Measurements from ENCODE around the gene PMPCA.
A peak's percentile ranks its signal among the peaks of the same experiment; 100 is the strongest.

Gene PMPCA

GRCh38 chr9:136438548-136439480 lies 28.4 kb downstream of the PMPCA start:
- peak; percentile 7 for DNase-seq

GRCh38 chr9:136439481-136440408 lies 29.3 kb downstream of the PMPCA start, which contains the start of gene INPP5E:
TSS of gene INPP5E (minus strand) at chr9:136439845. CDS start at chr9:136439419, 426 bp downstream.
- DNase-seq, result peak; percentile 5

- DNase-seq, result no peak
Measured at GRCh38 chr9:136441191-136441680, 30.8 kb downstream of the PMPCA start.

DNA sequence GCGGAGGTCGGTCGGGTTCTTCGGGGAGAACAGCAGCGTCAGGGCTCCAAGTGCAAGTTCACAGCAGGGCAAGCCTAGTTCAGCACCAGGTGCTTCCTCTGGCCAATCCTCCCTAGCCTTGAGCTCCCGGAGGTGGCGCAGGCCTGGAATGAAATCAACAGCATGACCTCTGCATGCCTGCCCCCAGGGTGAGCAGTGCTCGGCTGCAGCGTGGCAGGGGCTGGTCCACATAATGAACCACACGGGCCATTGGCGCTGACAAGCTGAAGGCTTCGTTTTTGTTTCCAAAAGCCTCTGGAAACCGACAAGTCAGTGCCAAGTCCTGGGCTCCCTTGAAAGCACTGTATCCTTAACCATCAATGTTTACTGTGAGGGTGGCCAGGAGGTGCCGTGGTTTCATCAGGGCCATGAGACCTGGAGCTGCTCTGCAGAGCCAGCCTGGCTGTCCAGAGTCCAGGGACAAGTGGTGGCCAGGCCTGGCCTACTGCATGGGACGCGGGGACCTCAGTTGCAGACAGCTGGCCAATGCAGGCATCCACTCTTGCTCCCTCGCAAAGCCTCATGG lies 31.3 kb downstream of the PMPCA start:
- DNase-seq, result no peak

DNA sequence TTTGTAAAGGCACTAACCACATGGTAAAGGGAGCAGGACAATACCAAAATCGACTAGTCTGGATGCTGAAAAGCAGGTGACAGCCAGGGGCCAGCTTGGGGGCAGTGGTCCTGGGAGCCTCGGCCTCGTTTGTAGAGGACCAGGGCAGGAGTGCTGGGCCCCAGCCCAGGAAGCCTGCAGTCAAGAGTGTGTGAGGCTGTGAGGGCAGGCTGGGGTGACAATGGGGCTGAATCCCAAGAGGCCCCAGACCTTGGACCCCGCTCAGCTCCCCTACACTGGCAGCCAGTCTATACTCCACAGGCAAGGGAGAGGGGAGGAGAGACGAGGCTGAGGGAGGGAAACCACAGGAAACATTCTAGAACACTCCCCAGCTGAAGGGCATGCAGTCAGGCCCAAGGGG lies 31.8 kb downstream of the PMPCA start:
- no peak for DNase-seq

GRCh38 chr9:136443087-136443486 lies 32.6 kb downstream of the PMPCA start:
- DNase-seq, result no peak

- DNase-seq, result no peak
Measured at GRCh38 chr9:136443687-136444086, 33.2 kb downstream of the PMPCA start.

GRCh38 chr9:136444102-136444501 lies 33.6 kb downstream of the PMPCA start:
- no peak for DNase-seq

GRCh38 chr9:136445799-136446198 lies 35.3 kb downstream of the PMPCA start:
- DNase-seq, result no peak

- no peak for DNase-seq
Measured at GRCh38 chr9:136447173-136447778, 36.8 kb downstream of the PMPCA start.

DNA sequence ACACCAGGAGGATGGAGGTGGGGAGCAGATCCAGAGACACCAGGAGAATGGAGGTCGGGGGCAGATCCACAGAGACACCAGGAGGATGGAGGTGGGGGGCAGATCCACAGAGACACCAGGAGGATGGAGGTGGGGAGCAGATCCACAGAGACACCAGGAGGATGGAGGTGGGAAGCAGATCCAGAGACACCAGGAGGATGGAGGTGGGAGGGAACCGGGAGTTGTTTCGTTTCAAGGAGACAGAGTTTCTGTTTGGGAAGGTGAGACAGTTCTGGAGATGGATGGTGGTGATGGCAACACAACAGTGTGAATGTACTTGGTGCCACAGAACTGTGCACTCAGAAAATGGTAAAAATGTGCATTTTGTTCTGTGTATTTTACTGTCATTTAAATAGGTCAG lies 38.2 kb downstream of the PMPCA start:
- no peak for DNase-seq

DNA sequence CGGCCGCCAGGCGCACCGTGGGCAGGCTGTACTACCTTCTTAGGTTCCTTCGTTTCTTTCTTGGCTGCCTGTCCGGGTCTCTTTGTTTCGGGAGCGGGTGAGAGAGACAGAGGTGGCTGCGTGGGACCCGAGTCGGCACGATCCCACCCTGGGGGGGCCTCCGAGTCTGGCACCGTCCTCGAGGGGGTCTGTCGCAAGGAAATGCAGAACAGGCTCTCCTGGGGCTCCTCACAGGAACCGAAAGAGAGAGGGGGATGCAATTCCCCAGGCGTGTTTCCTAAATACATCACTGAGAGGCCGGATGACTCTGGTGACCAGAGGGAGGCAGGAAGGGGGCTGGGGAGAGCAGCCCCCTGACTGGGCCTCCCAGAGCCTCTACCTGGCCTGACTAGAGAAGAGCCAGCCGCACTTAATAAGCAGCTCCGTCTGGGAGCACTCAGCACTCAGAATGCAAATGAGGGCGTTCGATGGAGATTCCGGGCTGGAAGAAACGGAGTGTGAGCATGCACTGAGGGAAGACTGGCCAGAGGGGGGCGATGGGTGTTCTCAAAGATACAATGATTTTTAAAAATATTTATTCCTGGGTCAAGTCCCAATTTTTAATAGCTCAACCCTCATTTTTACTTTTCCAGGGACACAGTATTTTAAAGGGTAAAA lies 40.9 kb downstream of the PMPCA start:
- no peak for DNase-seq

DNA sequence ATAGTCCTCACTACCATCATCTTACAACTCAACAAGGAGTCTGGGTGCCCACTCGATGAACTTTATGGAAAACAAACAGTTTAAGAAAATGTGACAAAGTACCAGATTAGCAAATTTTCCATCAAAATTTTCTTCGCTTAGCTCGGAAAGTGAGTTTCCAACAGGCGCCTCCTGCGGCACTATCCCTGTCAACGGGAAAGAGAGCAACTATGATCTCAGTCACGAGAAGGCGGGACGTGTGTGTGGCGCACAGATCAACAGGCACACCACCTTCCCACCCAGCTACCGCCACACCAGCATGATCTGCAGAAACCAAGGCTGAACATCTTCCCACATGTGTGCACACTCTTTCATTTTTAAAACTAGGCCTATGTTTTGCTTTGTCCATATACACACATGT lies 42.9 kb downstream of the PMPCA start:
- no peak for DNase-seq

DNA sequence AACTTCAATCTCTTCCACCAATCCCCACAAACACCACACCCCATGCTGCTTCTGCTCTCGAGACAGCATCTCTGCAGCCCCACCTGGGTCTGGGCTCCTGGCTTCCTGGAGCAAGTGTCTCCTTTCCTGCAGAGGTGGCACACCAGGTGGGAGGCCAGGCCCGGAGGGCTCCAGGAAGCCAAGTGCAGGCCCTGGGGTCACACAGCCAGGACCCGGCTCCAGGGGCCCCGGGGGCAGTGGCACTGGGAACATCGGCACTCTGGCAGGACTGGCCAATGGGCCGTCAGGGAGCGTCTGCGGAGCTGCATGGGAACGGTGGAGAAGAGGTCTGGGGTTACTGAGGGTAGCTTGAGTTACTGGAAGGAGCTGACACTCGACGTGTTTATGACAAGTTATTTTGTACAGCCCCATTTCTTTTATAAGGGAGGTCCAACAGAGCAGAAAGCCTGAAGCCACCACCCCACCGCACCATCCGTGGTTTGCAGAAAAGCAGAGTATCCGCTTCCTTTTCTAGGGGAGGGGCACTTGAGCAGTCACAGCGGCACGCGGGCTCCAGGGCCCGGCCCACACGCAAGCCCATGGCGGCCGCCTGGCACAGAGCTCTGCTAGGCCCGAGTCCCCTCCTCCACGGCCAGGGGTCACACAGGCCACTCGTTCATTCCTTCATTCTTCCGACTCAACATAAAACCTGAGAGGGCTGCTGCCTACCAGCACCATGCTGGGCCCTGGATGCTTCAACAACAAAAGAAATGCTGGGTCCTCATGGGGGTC lies 43.8 kb downstream of the PMPCA start:
- DNase-seq, result no peak

- no peak for DNase-seq
Measured at GRCh38 chr9:136455043-136456002, 44.9 kb downstream of the PMPCA start.

- no peak for DNase-seq
Measured at GRCh38 chr9:136456258-136456657, 45.8 kb downstream of the PMPCA start.

DNA sequence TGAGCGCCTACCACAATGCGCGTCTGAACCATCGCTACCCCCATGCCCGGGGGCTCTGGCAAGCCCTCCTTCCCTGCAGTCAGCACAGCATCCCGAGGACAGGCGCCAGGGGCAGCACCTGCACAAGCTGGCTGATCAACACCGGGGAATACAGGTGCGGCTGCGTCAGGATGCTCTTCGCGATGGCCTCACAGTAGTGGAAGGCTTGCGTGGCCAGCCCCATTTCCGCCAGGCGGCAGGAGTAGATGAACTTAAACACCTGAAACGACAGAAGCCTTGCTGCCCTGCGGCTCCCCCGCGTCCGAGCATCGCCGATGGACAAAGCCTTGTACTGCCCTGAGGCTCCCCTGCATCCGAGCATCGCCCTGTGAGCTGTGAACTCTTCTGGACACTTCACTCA lies 46.9 kb downstream of the PMPCA start:
- DNase-seq, result no peak

DNA sequence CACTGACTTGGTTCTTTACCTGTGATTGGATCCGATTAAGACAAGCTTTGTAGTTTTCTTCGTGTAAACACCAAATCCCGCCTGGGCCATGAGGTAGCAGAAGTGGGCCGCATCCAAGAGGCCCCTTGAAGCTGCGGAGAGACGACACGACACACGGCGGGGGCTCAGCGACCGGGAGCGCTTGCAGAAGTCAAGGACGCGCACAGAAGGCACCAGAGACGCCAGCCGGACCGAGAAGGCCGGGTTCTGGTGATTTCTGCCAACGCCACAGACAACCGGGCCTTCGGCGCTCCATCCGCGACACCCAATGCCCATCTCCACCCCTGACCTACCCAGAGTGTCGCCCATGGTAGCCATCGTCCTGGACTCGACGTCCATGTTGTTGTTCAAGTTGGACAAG lies 49.0 kb downstream of the PMPCA start:
- DNase-seq, result no peak

DNA sequence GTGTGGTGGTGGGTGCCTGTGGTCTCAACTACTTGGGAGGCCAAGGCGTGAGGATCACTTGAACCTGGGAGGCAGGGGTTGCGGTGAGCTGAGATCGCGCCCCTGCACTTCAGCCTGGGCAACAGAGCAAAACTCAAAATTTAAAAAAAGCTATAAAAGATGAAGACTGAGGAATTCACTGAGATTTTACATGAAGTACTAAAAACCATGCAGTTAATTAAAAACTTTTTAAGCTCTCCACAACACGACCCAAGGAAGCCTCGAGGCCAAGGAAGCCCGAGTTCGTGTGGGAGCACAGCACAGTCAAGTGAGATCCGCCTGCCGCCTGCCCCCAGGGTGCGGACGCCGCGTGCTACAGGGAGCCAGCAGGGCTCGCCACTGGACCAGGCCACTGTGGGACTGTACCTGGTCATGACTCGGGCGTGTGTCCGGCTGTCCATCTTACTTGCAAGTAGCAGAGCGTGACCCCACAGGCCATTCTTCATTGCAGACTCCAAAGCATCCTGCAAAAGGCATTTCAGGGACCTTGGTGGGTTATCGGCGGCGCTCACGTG lies 50.4 kb downstream of the PMPCA start:
- DNase-seq, result no peak

DNA sequence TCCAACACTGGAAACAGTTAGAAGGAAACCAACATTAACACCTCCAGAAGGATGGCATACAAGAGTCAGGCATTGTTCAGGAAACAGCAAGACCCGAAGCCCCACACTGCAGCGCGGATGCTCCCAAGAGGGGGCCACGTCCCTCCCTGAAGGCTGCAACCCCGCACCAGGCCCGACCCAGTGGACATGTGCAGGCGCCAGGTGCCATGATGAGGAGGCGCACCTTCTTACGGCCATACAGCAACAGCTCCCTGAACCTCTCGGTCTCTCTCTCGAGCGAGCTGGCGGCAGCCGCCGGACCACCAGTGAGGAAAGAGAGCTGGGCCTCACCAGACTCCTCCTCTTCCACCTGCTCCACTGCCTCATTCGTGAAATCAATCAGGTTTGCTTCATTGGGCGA lies 52.2 kb downstream of the PMPCA start:
- no peak for DNase-seq

All from amniotic stem cell (primary cell).